ENCODE measurements around the gene LRRFIP1. TPM values are rescaled to one million over a fixed set of nuclear protein-coding genes. Genes with fewer than 3 reads are reported as not detected.

The LRRFIP1 gene
- total and polyA plus RNA-seq, 9 of the 15 experiments (the other 6 are each of a cell fraction or from before 2014, with no cell fraction given) = 13.1 to 45.2 (median 31.3) TPM

DNA sequence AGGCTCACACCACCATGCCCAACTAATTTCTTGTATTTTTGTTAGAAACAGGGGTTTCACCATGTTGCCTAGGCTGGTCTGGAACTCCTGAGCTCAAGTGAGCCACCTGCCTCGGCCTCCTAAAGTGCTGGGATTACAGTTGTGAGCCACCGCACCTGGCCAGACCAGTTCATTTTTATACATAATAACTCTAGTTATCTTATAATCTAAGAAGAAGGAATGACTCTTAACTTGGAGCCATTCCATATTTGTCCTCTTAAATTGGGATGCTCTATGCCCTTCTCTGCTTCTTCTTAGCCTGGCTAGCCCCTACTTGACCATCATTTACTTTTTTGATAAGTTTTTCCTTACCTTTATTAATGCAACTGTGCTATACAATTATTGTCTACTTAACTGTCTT, 174.1 kb downstream of the LRRFIP1 start:
- Histone ChIP-seq H4K20me1 (replicated peaks; ENCODE audit: control insufficient read depth, insufficient read depth, low read length) (no peaks in the 10 kb centered on the region), H3K27me3 (ENCODE audit: control insufficient read depth in 2 of 2, insufficient read depth in 2 of 2, low read length in 2 of 2) (peaks cover 0 to 7% of the 10 kb centered on the region in 2 experiments; a peak in 2 of 5 replicates), H3K79me2 (ENCODE audit: control insufficient read depth, insufficient read depth, low read length) (no peaks in the 10 kb centered on the region), H3K4me1 (replicated peaks in 1 of 2; ENCODE audit: control insufficient read depth in 2 of 2, insufficient read depth in 2 of 2, low read length in 2 of 2) (no peaks in the 10 kb centered on the region; a peak in 1 of 5 replicates), H2AFZ (ENCODE audit: low read depth, low read length) (no peak overlapping the region), H3K9me3 (replicated peaks; ENCODE audit: control insufficient read depth, insufficient read depth, low read depth, low read length) (no peaks in the 10 kb centered on the region), H3K9ac (ENCODE audit: insufficient read depth in 1 of 2, low read depth in 2 of 2, low read length in 2 of 2) (no peak overlapping the region), H3K27ac (ENCODE audit: extremely low read depth, low read depth, low read length) (no peak overlapping the region), H3K9me1 (ENCODE audit: control insufficient read depth, insufficient read depth, low read length) (no peaks in the 10 kb centered on the region), H3K36me3 (ENCODE audit: control insufficient read depth, insufficient read depth, low read length) (no peaks in the 10 kb centered on the region), H3K4me2 (ENCODE audit: insufficient read depth, low read length) (no peak overlapping the region), H3K4me3 (no peak overlapping the region)
- no peak for DNase-seq (ENCODE audit: extremely low read depth in 1 of 4, low spot score in 3 of 4)
- WGBS (ENCODE audit: insufficient coverage, low coverage, missing lambda C conversion rate) = 0% methylated on average over 2 of the region's 2 CpGs
- BruUV-seq (replicated peaks) = no TSS peak
- in situ Hi-C loops (cut with MboI) = no loop called here
- FAIRE-seq = no peak
- no peak for ATAC-seq
- TF ChIP-seq SAFB2 (IDR thresholded peaks at IDR 0.05; ENCODE audit: borderline replicate concordance, low read depth, low read length, severe bottlenecking) (no peak), ATF1 (CRISPR knock-in tag; IDR thresholded peaks at IDR 0.05) (no peak), ATF1 (tag; IDR thresholded peaks at IDR 0.05) (no peak), ATF7 (IDR thresholded peaks at IDR 0.05) (no peak), RHOXF2B (CRISPR knock-in tag; conservative IDR thresholded peaks at IDR 0.05) (no peak), RFX7 (CRISPR knock-in tag; IDR thresholded peaks at IDR 0.05) (no peak), ZNF77 (CRISPR knock-in tag; IDR thresholded peaks at IDR 0.05) (no peak), ARHGAP35 (IDR thresholded peaks at IDR 0.05; ENCODE audit: partially characterized antibody) (no peak), TFAM (CRISPR knock-in tag; conservative IDR thresholded peaks at IDR 0.05) (no peak), HSF4 (CRISPR knock-in tag; IDR thresholded peaks at IDR 0.05; ENCODE audit: borderline replicate concordance) (no peak), GABPB1 (CRISPR knock-in tag; IDR thresholded peaks at IDR 0.05) (no peak)
- TF ChIP-seq, protein P1, sequence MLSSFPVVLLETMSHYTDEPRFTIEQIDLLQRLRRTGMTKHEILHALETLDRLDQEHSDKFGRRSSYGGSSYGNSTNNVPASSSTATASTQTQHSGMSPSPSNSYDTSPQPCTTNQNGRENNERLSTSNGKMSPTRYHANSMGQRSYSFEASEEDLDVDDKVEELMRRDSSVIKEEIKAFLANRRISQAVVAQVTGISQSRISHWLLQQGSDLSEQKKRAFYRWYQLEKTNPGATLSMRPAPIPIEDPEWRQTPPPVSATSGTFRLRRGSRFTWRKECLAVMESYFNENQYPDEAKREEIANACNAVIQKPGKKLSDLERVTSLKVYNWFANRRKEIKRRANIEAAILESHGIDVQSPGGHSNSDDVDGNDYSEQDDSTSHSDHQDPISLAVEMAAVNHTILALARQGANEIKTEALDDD (IDR thresholded peaks at IDR 0.05) = no peak
- CTCF ChIA-PET (ENCODE audit: low intra/inter-chr PET ratio) = no interaction called here
- POLR2A ChIA-PET = interaction anchor here (1.0 kb wide), 1 partner anchor 60 kb away, joined by 3 read pairs; no protein-coding TSS in a partner anchor
- intact Hi-C loops (cut with micrococcal nuclease) = no loop called here

All from K562 (cell line).